GM12873 (cell line): ENCODE data around the gene TSPAN11.

Experiments used
- TF ChIP-seq, protein P1 (sequence below): IDR thresholded peaks from 2 replicates; pipeline ENCODE4 v1.5.1; 2012; ENCODE audit warnings: low read depth, mild to moderate bottlenecking, moderate library complexity, low read length, control low read depth; ENCODE audit not compliant: insufficient read depth; ENCODE audit errors: missing control alignments

TSPAN11 gene

DNA sequence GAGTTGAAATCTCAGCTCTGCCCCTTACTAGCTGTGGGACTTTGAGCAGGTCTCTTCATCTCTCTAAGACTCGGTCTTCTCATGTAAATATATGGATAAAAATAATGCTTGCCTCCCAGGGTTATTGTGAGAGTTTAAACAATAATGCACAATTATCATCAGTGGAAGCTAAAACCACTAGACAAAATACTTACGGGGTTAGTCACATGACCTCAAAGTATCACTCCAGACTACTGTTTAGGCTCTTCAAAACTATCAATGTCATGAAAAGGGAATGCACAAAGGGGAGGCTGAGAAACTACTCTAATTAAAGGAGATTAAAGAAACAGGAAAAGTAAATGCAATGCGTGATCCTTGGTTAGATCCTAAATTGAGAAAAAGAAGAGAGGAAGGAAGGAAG lies 24.5 kb upstream of the TSPAN11 start:
- TF ChIP-seq, protein P1, sequence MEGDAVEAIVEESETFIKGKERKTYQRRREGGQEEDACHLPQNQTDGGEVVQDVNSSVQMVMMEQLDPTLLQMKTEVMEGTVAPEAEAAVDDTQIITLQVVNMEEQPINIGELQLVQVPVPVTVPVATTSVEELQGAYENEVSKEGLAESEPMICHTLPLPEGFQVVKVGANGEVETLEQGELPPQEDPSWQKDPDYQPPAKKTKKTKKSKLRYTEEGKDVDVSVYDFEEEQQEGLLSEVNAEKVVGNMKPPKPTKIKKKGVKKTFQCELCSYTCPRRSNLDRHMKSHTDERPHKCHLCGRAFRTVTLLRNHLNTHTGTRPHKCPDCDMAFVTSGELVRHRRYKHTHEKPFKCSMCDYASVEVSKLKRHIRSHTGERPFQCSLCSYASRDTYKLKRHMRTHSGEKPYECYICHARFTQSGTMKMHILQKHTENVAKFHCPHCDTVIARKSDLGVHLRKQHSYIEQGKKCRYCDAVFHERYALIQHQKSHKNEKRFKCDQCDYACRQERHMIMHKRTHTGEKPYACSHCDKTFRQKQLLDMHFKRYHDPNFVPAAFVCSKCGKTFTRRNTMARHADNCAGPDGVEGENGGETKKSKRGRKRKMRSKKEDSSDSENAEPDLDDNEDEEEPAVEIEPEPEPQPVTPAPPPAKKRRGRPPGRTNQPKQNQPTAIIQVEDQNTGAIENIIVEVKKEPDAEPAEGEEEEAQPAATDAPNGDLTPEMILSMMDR: no peak

DNA sequence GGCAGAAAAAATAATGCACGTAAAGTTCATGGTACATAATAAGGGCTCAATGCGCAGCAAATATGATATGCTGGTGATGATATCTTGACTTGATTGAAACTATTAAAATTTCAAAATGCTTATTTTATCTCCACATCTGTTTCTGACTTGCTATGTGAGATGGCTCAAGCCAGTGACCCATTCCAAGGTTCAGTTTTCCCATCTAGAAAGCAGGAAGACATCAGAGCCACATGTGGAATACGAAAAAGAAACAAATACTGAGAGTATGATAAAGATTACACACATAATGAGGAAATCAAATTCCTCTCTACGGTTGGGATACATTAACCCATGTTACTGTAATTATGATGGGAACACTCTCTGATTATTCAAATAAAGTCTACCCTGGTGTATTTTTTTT lies 24.0 kb upstream of the TSPAN11 start:
- TF ChIP-seq, protein P1: no peak

DNA sequence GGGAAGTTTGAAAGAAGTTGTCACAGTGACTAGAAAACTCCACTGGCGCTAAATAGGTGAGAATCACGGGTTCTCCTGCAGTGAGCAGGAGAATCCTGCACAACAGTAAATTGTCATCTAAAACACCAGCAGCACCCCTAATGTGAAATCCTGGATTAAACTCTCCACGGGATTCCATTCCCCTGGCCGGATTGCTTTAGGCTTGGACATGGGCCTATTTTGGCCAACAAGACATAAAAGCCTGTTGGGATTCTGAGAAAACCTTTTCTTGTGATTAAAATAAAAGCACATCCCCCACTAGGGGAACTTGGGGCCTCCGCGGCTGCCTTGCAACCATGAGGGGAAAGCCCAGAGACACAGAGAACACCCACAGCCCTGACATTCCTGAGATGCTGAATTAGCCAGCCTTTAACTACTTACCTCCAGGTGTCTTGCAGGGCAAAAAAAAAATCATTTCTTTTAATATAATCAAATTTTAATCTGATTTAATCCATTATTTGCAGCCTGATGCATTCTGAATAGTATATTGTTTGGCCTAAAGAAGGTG lies 21.0 kb upstream of the TSPAN11 start:
- TF ChIP-seq, protein P1: no peak

DNA sequence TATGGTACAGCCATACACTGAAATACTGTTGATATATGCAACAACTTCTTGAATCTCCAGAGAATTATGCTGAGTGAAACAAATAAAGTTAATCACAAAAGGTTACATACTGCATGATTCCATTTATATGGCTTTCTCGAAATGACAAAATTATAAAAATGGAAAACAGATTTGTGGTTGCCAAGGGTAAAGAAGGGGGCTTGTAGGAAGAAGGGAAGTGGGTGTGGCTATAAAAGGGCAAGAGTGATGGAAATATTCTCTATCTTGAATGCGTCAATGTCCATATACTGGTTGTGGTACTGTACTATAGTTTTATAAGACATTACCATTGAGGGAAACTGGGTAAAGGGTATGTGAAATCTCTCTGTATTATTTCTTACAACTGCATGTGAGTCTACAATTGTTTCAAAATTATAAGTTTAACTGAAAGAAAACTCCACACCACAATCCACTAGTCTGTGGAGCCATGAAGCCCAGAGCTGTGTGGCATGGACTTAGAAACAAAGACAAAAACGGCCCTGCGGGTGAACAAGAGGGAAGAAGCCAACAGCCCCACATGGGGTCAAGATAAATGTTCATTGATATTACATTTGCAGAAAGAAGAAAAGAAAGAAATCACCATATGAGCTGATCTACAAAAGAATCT lies 18.3 kb upstream of the TSPAN11 start:
- TF ChIP-seq, protein P1: no peak

DNA sequence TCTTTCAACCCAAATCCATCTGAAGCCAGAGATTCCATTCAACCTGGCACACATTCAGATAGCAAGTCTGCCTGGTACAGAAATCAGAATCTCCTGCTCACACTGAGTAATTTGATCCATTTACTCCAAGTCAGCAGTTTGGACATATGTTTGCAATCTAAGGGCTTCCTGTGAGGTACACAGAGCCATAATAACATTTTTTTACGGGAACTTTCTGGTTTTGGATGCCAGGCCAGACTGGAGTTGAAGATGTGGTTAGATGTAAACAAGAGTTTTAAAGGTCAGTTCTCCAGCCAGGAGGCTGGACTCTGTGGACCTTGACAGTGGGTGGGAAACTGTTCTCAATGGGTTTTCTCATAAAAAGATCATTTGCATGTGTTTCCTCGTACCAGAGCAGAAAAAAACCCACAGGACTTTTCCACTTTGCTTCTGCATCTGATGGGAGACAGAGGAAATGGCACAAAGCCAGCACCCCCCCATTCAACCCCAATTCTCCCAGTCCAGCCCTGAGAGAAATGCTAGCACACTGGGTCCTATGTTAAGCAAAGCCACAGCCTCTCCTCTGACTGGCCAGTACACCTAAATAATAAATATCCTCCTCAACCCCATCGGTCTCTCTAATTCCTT lies 17.7 kb upstream of the TSPAN11 start:
- TF ChIP-seq, protein P1: no peak

DNA sequence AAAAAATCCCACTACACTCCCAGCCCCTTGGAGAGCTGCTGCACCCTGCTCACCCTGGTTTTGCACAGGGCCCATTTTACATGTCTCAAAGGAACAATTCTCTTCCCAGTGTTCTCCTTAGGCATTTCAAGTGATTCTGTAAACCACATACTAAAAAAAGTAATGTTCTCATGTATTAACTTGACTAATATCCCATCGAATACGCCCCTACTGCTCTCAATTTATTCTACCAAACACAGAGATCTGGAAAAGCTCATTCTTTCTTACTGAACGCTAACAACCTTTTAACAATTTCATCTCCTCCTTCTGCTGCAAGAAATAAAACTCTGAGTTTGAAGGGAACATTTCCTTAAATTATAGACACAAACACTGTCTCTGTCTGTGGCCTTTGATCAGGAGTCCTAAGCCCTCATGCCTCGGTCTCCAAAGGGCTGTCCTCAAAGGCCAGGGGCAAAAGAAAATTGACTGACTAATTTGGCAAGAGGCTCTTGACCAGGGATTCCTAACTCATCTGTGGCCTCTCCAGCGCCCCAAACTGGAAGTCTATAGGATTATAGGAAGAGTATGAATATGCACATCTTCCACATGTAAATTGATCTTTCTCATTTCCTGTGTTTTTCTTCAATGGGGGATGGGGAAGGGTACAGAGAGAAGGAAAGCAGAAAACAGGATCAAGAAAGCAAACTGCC lies 17.1 kb upstream of the TSPAN11 start:
- TF ChIP-seq, protein P1: no peak

DNA sequence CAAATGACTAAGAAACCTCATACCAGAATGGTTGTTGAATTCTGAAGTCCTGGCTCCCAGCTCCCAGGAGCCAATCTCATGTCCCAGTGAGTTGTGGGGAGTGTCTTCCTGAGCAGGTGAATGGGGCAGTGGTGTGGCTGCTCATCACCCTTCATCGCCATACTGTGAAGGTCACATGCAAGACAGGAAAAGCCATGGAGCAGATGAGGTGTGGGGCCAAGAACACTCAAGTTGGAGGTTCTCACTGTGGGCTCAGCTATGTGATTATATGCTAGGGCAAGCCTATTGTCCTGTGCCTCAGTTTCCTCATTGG lies 16.6 kb upstream of the TSPAN11 start:
- TF ChIP-seq, protein P1: no peak
